Activated CD4-positive, alpha-beta T cell treated with anti-CD3 and anti-CD28 coated beads, Interleukin-2, Interleukin-6, amounts not matched to agents 100 ng/mL and 50 ng/mL, durations not matched to agents 16 hours and 8 hours (primary cell): ENCODE data around the gene ZNF546.

Source experiments
- DNase-seq: peaks from one replicate; pipeline ENCODE4 v3.0.0-alpha.2; 2020

ZNF546 gene

GRCh38 chr19:40056505-40056904 is 59.6 kb downstream of the ZNF546 start:
- no peak for DNase-seq

- no peak for DNase-seq
Observed at GRCh38 chr19:40057166-40057565, 60.3 kb downstream of the ZNF546 start.

- no peak for DNase-seq
Observed at GRCh38 chr19:40059624-40060023, 62.8 kb downstream of the ZNF546 start.

- DNase-seq, result no peak
Observed at GRCh38 chr19:40070058-40070457, 73.2 kb downstream of the ZNF546 start.
